ENCODE results near the gene SLC28A3. TPM values are rescaled to one million over a fixed set of nuclear protein-coding genes. Genes with fewer than 3 reads are reported as not detected.
"Not testable (repeated sequence)": the region's sequence is repeated elsewhere in the genome, so short reads cannot be mapped to it uniquely, and the experiment has no call there.

SLC28A3 gene
- total RNA-seq, result not detected in 2 replicates
- long read RNA-seq, result 0 reads

GRCh38 chr9:84340535-84340934, at the start of gene SLC28A3:
Gene SLC28A3 (minus strand): TSS chr9:84340758. CDS start chr9:84340633, 125 bp downstream.
- peaks cover 30% of the 10 kb centered on the region for H3K4me1 Mint-ChIP-seq (ENCODE audit: unreplicated experiment)
- DNase-seq (ENCODE audit: extremely low spot score, unreplicated experiment), result no peak
- H3K27me3 Mint-ChIP-seq (ENCODE audit: unreplicated experiment), result no peaks in the 10 kb centered on the region
- no peaks in the 10 kb centered on the region for H3K36me3 Mint-ChIP-seq (ENCODE audit: unreplicated experiment)
- no peak within 1 kb of the TSS for H3K4me3 Mint-ChIP-seq (ENCODE audit: unreplicated experiment)
- no peaks in the 10 kb centered on the region for H3K9me3 Mint-ChIP-seq (ENCODE audit: unreplicated experiment)
- H3K27ac Mint-ChIP-seq (ENCODE audit: unreplicated experiment), result no peak within 1 kb of the TSS
- TF ChIP-seq CTCF (IDR thresholded peaks at IDR 0.05), result no peak

- not testable (repeated sequence) for H3K27ac Mint-ChIP-seq (ENCODE audit: unreplicated experiment); H3K4me3 Mint-ChIP-seq (ENCODE audit: unreplicated experiment); H3K9me3 Mint-ChIP-seq (ENCODE audit: unreplicated experiment); H3K4me1 Mint-ChIP-seq (ENCODE audit: unreplicated experiment); DNase-seq (ENCODE audit: extremely low spot score, unreplicated experiment); H3K36me3 Mint-ChIP-seq (ENCODE audit: unreplicated experiment)
- peaks cover 11% of the 10 kb centered on the region for H3K27me3 Mint-ChIP-seq (ENCODE audit: unreplicated experiment)
Measured at GRCh38 chr9:84390254-84390653, 49.7 kb upstream of the SLC28A3 start.

- H3K4me3 Mint-ChIP-seq (ENCODE audit: unreplicated experiment), result no peak overlapping the region
- TF ChIP-seq CTCF (IDR thresholded peaks at IDR 0.05), result no peak
- H3K27ac Mint-ChIP-seq (ENCODE audit: unreplicated experiment), result no peak overlapping the region
- no peak for DNase-seq (ENCODE audit: extremely low spot score, unreplicated experiment)
- no peaks in the 10 kb centered on the region for H3K27me3 Mint-ChIP-seq (ENCODE audit: unreplicated experiment)
- H3K9me3 Mint-ChIP-seq (ENCODE audit: unreplicated experiment), result no peaks in the 10 kb centered on the region
- H3K4me1 Mint-ChIP-seq (ENCODE audit: unreplicated experiment), result peaks cover 4% of the 10 kb centered on the region
- H3K36me3 Mint-ChIP-seq (ENCODE audit: unreplicated experiment), result no peaks in the 10 kb centered on the region
Measured at GRCh38 chr9:84387821-84388220, 47.3 kb upstream of the SLC28A3 start.

- H3K4me1 Mint-ChIP-seq (ENCODE audit: unreplicated experiment), result peaks cover 4% of the 10 kb centered on the region
Measured at GRCh38 chr9:84386753-84387152, 46.2 kb upstream of the SLC28A3 start.

GRCh38 chr9:84385386-84386040, 45.0 kb upstream of the SLC28A3 start:
- no peak overlapping the region for H3K27ac Mint-ChIP-seq (ENCODE audit: unreplicated experiment)
- no peak for TF ChIP-seq CTCF (IDR thresholded peaks at IDR 0.05)
- H3K4me3 Mint-ChIP-seq (ENCODE audit: unreplicated experiment), result no peak overlapping the region

More at GRCh38 chr9:84386753-84387152, 46.2 kb upstream of the SLC28A3 start:
- DNase-seq (ENCODE audit: extremely low spot score, unreplicated experiment), result no peak
- H3K4me3 Mint-ChIP-seq (ENCODE audit: unreplicated experiment), result no peak overlapping the region
- TF ChIP-seq CTCF (IDR thresholded peaks at IDR 0.05), result no peak
- no peaks in the 10 kb centered on the region for H3K27me3 Mint-ChIP-seq (ENCODE audit: unreplicated experiment)
- no peaks in the 10 kb centered on the region for H3K9me3 Mint-ChIP-seq (ENCODE audit: unreplicated experiment)
- no peaks in the 10 kb centered on the region for H3K36me3 Mint-ChIP-seq (ENCODE audit: unreplicated experiment)
- H3K27ac Mint-ChIP-seq (ENCODE audit: unreplicated experiment), result no peak overlapping the region

More at GRCh38 chr9:84385386-84386040, 45.0 kb upstream of the SLC28A3 start:
- H3K4me1 Mint-ChIP-seq (ENCODE audit: unreplicated experiment), result peaks cover 3% of the 10 kb centered on the region
- H3K27me3 Mint-ChIP-seq (ENCODE audit: unreplicated experiment), result no peaks in the 10 kb centered on the region
- DNase-seq (ENCODE audit: extremely low spot score, unreplicated experiment), result no peak
- H3K36me3 Mint-ChIP-seq (ENCODE audit: unreplicated experiment), result no peaks in the 10 kb centered on the region
- no peaks in the 10 kb centered on the region for H3K9me3 Mint-ChIP-seq (ENCODE audit: unreplicated experiment)

All from osteocyte (in vitro differentiated cells).